ENCODE data around the gene SHISA7. TPM values are rescaled to one million over a fixed set of nuclear protein-coding genes. Genes with fewer than 3 reads are reported as not detected.

Gene SHISA7
- polyA plus RNA-seq, 2 of the 4 experiments (the other 2 are of a cell fraction): 0.01 TPM; not detected in 1

GRCh38 chr19:55461259-55461973, 18.3 kb upstream of the SHISA7 start, which contains the start of gene ISOC2:
ISOC2 (minus strand) TSS chr19:55461642; CDS start chr19:55456486, 5,156 bp downstream.
- Histone ChIP-seq H3K4me2 (peak within 1 kb of the TSS; percentile 93), H3K9me3 (no peaks in the 10 kb centered on the region), H3K27ac (peak within 1 kb of the TSS; percentile 83 to 90), H3K4me1 (peaks cover 14% of the 10 kb centered on the region; the same call in 2 of the 3 replicates), H3K4me3 (peak within 1 kb of the TSS; percentile 85)
- ChIA-PET POLR2A (interaction anchor here (0.5 to 1.6 kb wide), 13 partner anchors 10 to 381 kb away, joined by 3 to 22 read pairs (median 4); partner anchors contain the start of genes DNAAF3, FIZ1, KMT5C and NAT14), CTCF (interaction anchor here (0.5 to 5.6 kb wide), 3 partner anchors 24 to 310 kb away, joined by 3 to 35 read pairs (median 4); no protein-coding TSS in a partner anchor)
- DNase-seq (ENCODE audit: low read depth in 1 of 2, low spot score in 1 of 2) (peak; percentile 100), FAIRE-seq (peak; percentile 99), ATAC-seq (peak; percentile 93 to 98)
- 1% methylated on average over 45 of the region's 54 CpGs for WGBS (ENCODE audit: missing lambda C conversion rate)
- TF ChIP-seq RAD21 (conservative IDR thresholded peaks at IDR 0.05 in 1 of 2, IDR thresholded peaks at IDR 0.05 in 1 of 2): no peak
- TF ChIP-seq SREBF2 (IDR thresholded peaks at IDR 0.05): no peak
- TF ChIP-seq FOXS1 (CRISPR knock-in tag; IDR thresholded peaks at IDR 0.05): no peak
- peak; percentile 69; the same call in 1 of the 2 replicates for TF ChIP-seq RFX5 (IDR thresholded peaks at IDR 0.05)
- TF ChIP-seq MAX (IDR thresholded peaks at IDR 0.05): peak; percentile 98
- no peak for TF ChIP-seq RCOR1 (IDR thresholded peaks at IDR 0.05; ENCODE audit: low read depth, low read length)
- TF ChIP-seq BCL3 (IDR thresholded peaks at IDR 0.05): no peak; the same call in 2 of the 3 replicates
- TF ChIP-seq TP53 (CRISPR knock-in tag; IDR thresholded peaks at IDR 0.05): no peak
- TF ChIP-seq ZSCAN20 (CRISPR knock-in tag; IDR thresholded peaks at IDR 0.05): no peak
- no peak for TF ChIP-seq JUNB (IDR thresholded peaks at IDR 0.05)
- no peak for TF ChIP-seq HOXB5 (CRISPR knock-in tag; IDR thresholded peaks at IDR 0.05)
- no peak for TF ChIP-seq ZFP36 (IDR thresholded peaks at IDR 0.05; ENCODE audit: borderline replicate concordance, partially characterized antibody)
- no peak for TF ChIP-seq ZNF302 (CRISPR knock-in tag; IDR thresholded peaks at IDR 0.05)
- TF ChIP-seq KDM1A (IDR thresholded peaks at IDR 0.05; ENCODE audit: low read depth): peak; percentile 83; the same call in 1 of the 2 replicates
- TF ChIP-seq CTCF (IDR thresholded peaks at IDR 0.05): no peak
- TF ChIP-seq FOSL2 (IDR thresholded peaks at IDR 0.05): no peak
- no peak for TF ChIP-seq FOSL2 (CRISPR knock-in tag; IDR thresholded peaks at IDR 0.05)
- peak; percentile 96 for TF ChIP-seq USF2 (IDR thresholded peaks at IDR 0.05)
- peak; percentile 50; the same call in 1 of the 2 replicates for TF ChIP-seq CHD4 (IDR thresholded peaks at IDR 0.05; ENCODE audit: borderline replicate concordance)
- TF ChIP-seq ELK1 (IDR thresholded peaks at IDR 0.05; ENCODE audit: low read depth, low read length): no peak
- no peak for TF ChIP-seq HOXA7 (CRISPR knock-in tag; IDR thresholded peaks at IDR 0.05)
- no peak; the same call in 1 of the 2 replicates for TF ChIP-seq REST (IDR thresholded peaks at IDR 0.05)
- peak; percentile 80 for TF ChIP-seq E2F6 (IDR thresholded peaks at IDR 0.05; ENCODE audit: borderline replicate concordance, low read depth)
- TF ChIP-seq KDM5A (IDR thresholded peaks at IDR 0.05): no peak
- TF ChIP-seq NFE2L2 (conservative IDR thresholded peaks at IDR 0.05; ENCODE audit: low read length): no peak
- TF ChIP-seq POLR2A (IDR thresholded peaks at IDR 0.05; ENCODE audit: low read length): peak; percentile 77
- 0 out of 2 replicates have a peak, but pooled peaks have one; percentile 18 for TF ChIP-seq MAZ (IDR thresholded peaks at IDR 0.05; ENCODE audit: borderline replicate concordance, low read depth, low read length)
- no peak for TF ChIP-seq GATA3 (IDR thresholded peaks at IDR 0.05; ENCODE audit: borderline replicate concordance)
- TF ChIP-seq CBX2 (IDR thresholded peaks at IDR 0.05; ENCODE audit: borderline replicate concordance, low read depth): no peak
- no peak for TF ChIP-seq BHLHE40 (IDR thresholded peaks at IDR 0.05; ENCODE audit: low read depth, low read length)
